ENCODE measurements around the gene RAB11FIP4. TPM values are rescaled to one million over a fixed set of nuclear protein-coding genes. Genes with fewer than 3 reads are reported as not detected.

The RAB11FIP4 gene
- total and polyA plus RNA-seq, 2 donors (not counting 3 experiments of a cell fraction or from before 2014, with no cell fraction given) = 0.08 to 0.38 TPM

DNA sequence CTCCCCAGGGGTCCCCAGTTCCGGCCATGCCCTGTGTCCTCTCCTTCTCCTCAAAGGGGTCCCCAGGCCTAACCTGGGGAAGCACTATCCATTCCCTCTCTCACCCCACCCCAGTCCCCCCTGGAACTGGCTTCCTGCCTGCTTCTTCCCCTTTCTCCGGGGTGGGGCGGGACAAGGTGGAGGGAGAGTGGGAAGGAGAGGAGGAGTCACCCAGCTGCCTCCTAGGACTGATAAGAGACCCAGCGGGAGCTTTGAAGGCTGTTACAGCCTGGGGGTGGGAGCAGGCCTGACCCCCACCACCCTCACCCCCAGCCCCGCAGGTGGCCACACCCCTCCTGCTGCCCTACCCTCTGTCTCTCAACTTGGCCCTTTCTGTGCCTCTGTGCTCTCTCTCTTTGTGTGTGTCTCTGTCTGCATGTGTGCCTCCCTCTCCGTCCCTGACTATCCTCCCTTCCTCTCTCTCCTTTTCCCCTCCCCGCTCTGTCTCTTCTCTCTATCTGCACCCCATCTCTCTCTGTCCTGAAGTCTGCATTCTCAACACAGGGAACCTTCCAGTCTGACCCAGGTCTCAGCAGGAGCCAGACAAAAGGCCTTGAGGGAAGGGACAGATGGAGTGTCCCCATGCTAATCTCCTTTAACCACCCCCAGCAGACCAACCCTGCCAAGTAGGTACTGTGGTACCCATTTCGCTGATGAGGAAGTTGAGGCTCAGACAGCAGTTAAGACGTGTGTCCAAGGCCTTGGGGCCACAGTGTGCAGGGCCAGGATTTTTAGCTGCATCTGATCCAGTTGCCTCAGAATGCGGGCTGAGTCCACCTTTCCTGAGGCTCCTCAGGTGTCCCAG lies 66.1 kb downstream of the RAB11FIP4 start:
- CTCF ChIA-PET = interaction anchor here (0.8 to 1.2 kb wide), 2 partner anchors 9 to 10 kb away, joined by 3 read pairs; no protein-coding TSS in a partner anchor
- no peaks in the 10 kb centered on the region for H3K4me1 ChIP-seq (ENCODE audit: control insufficient read depth, extremely low read depth, insufficient read depth, low read length)
- BruUV-seq (replicated peaks) = no TSS peak

More for the DNA sequence above, 66.1 kb downstream of the RAB11FIP4 start:
- H3K4me3 ChIP-seq (replicated peaks in 1 of 3; ENCODE audit: insufficient read depth in 1 of 3, low read depth in 1 of 3, low read length in 3 of 3) = no peak overlapping the region
- POLR2A ChIA-PET = no interaction called here
- no peaks in the 10 kb centered on the region for H3K9me3 ChIP-seq (replicated peaks; ENCODE audit: control insufficient read depth, insufficient read depth, low read length)
- no peaks in the 10 kb centered on the region for H3K36me3 ChIP-seq (ENCODE audit: control insufficient read depth in 2 of 2, extremely low read depth in 1 of 2, insufficient read depth in 2 of 2, low read length in 2 of 2)
- H4K20me1 ChIP-seq (replicated peaks; ENCODE audit: control insufficient read depth, extremely low read depth, insufficient read depth, low read length) = no peaks in the 10 kb centered on the region
- H3K27ac ChIP-seq (ENCODE audit: insufficient read depth, low read depth, low read length) = no peak overlapping the region
- TF ChIP-seq GATA2 (IDR thresholded peaks at IDR 0.05; ENCODE audit: insufficient read depth, insufficient read length, low read depth, low read length) (no peak), JUN (IDR thresholded peaks at IDR 0.05; ENCODE audit: borderline replicate concordance, insufficient read depth, insufficient read length, low read depth) (no peak), POLR2A (IDR thresholded peaks at IDR 0.05; ENCODE audit: low read depth, low read length) (no peak), EZH2 (IDR thresholded peaks at IDR 0.05; ENCODE audit: borderline replicate concordance, low read depth, low read length, severe bottlenecking) (no peak), POLR2AphosphoS5 (IDR thresholded peaks at IDR 0.05; ENCODE audit: insufficient read depth, low read depth, low read length) (no peak), FOS (IDR thresholded peaks at IDR 0.05; ENCODE audit: borderline replicate concordance, insufficient read depth, low read length) (no peak)
- TF ChIP-seq, protein P1, sequence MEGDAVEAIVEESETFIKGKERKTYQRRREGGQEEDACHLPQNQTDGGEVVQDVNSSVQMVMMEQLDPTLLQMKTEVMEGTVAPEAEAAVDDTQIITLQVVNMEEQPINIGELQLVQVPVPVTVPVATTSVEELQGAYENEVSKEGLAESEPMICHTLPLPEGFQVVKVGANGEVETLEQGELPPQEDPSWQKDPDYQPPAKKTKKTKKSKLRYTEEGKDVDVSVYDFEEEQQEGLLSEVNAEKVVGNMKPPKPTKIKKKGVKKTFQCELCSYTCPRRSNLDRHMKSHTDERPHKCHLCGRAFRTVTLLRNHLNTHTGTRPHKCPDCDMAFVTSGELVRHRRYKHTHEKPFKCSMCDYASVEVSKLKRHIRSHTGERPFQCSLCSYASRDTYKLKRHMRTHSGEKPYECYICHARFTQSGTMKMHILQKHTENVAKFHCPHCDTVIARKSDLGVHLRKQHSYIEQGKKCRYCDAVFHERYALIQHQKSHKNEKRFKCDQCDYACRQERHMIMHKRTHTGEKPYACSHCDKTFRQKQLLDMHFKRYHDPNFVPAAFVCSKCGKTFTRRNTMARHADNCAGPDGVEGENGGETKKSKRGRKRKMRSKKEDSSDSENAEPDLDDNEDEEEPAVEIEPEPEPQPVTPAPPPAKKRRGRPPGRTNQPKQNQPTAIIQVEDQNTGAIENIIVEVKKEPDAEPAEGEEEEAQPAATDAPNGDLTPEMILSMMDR (IDR thresholded peaks at IDR 0.05; ENCODE audit: extremely low read depth in 1 of 2, insufficient read depth in 1 of 2, low read depth in 1 of 2, low read length in 2 of 2) = no peak
- no peak overlapping the region for H2AFZ ChIP-seq (ENCODE audit: low read depth, low read length)
- dilution Hi-C loops (cut with MboI; ENCODE audit: extremely low pct_ligation_motif_present, low sequenced_read_pairs) (no loop called here), intact Hi-C loops (cut with micrococcal nuclease) (no loop called here)
- FAIRE-seq (no peak), DNase-seq (ENCODE audit: low read depth, low spot score) (no peak)
- H3K9me1 ChIP-seq (replicated peaks; ENCODE audit: control insufficient read depth, extremely low read depth, insufficient read depth, low read length) = no peaks in the 10 kb centered on the region
- H3K79me2 ChIP-seq (ENCODE audit: control insufficient read depth, insufficient read depth, low read length) = no peaks in the 10 kb centered on the region
- no peak overlapping the region for H3K4me2 ChIP-seq (ENCODE audit: insufficient read depth, low read length)
- H3K9ac ChIP-seq (replicated peaks; ENCODE audit: extremely low read depth, insufficient read depth, low read length) = no peak overlapping the region
- peaks cover 0 to 2% of the 10 kb centered on the region in 2 experiments for H3K27me3 ChIP-seq (ENCODE audit: control insufficient read depth in 2 of 2, insufficient read depth in 2 of 2, low read length in 2 of 2)
